Measurements from ENCODE around the gene GPD2.

DNA sequence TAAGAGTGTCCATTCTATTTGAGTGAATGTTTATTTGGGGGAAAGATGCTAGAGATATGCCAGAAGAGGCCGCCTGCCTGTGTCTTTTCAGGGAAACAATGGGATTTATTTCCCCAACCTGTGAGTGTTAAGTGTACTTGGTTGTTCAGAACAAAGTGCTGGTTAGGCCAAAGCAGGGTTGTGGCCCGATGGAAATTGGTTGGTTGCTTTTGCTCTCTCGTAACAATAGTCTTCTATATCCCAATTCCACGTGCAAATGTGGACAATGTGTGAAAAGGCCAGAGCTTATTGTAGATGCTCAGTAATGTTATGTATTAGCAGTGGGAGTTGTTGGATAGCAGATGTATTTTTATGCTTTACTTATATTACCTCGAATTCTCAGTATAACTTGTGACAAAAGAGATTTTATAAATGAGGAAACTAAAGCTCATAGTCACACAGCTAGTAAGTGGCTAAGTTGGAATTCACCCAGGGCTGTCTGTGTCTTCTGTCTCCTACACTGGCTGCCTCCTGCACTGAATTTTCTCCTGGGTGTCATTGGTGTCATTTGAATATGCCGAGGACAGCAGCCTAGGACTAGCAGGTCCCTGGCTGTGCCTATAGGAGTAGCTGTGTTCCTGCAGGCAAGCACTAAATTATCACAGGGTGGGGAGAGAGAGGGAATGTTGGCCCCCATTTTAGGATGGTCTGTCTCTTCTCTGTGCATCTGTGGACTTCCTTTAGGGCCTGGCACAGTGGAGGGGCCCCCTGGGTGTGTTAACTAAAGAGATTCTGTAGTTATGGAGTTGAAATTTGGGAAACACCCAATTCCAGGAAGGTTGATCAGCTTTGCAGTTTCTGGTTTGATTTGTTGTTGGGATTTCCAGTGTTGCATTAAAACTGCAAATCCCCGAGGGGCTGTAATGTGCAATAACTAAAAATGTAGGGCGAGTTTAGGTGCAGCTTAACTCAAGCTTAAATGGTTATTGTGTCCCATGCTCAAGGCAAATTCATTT lies 21.6 kb downstream of the GPD2 start:
- TF ChIP-seq, protein P1, sequence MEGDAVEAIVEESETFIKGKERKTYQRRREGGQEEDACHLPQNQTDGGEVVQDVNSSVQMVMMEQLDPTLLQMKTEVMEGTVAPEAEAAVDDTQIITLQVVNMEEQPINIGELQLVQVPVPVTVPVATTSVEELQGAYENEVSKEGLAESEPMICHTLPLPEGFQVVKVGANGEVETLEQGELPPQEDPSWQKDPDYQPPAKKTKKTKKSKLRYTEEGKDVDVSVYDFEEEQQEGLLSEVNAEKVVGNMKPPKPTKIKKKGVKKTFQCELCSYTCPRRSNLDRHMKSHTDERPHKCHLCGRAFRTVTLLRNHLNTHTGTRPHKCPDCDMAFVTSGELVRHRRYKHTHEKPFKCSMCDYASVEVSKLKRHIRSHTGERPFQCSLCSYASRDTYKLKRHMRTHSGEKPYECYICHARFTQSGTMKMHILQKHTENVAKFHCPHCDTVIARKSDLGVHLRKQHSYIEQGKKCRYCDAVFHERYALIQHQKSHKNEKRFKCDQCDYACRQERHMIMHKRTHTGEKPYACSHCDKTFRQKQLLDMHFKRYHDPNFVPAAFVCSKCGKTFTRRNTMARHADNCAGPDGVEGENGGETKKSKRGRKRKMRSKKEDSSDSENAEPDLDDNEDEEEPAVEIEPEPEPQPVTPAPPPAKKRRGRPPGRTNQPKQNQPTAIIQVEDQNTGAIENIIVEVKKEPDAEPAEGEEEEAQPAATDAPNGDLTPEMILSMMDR (IDR thresholded peaks at IDR 0.05): no peak
- TF ChIP-seq POLR2AphosphoS5 (IDR thresholded peaks at IDR 0.05): no peak
